Suprapubic skin (tissue), 4 donors: Measurements from ENCODE around the gene DIP2C. TPM values are rescaled to one million over a fixed set of nuclear protein-coding genes. Genes with fewer than 3 reads are reported as not detected.
A peak's percentile ranks its signal among the peaks of the same experiment; 100 is the strongest.
"Not testable (repeated sequence)": the region's sequence is repeated elsewhere in the genome, so short reads cannot be mapped to it uniquely, and the experiment has no call there.

ENCODE experiments used
- DNase-seq, 2 donors: peaks; one replicate each; pipeline ENCODE4 v3.0.0-alpha.2; 2019; ENCODE audit warnings: low spot score in 2 of 2
- H3K27ac ChIP-seq: fragments of 200-600 bp; sonication (generic); one replicate; pipeline ENCODE4 v1.5.1; 2019
- H3K27me3 ChIP-seq: fragments of 200-600 bp; sonication (generic); one replicate; pipeline ENCODE4 v1.5.1; 2019
- H3K36me3 ChIP-seq: fragments of 200-600 bp; sonication (generic); one replicate; pipeline ENCODE4 v1.5.1; 2019
- H3K4me1 ChIP-seq: fragments of 200-600 bp; sonication (generic); one replicate; pipeline ENCODE4 v1.5.1; 2019
- H3K4me3 ChIP-seq: fragments of 200-600 bp; sonication (generic); one replicate; pipeline ENCODE4 v1.5.1; 2019; ENCODE audit warnings: mild to moderate bottlenecking
- H3K9me3 ChIP-seq: fragments of 200-600 bp; sonication (generic); one replicate; pipeline ENCODE4 v1.5.1; 2019
- CTCF ChIP-seq, 2 donors: fragments of 200-600 bp in 1 of 2; fragments of 450-650 bp in 1 of 2; sonication (generic) in 1 of 2; IDR thresholded peaks; one replicate each; pipeline ENCODE4 v1.5.1; 2016 to 2019; ENCODE audit warnings: antibody characterized with exemption in 2 of 2, mild to moderate bottlenecking in 1 of 2, moderate library complexity in 1 of 2
- EP300 ChIP-seq: sonication (generic); formaldehyde crosslinking; IDR thresholded peaks from one replicate; pipeline ENCODE4 v1.6.1; 2017; ENCODE audit warnings: antibody characterized with exemption
- POLR2A ChIP-seq, 2 donors: fragments of 450-650 bp; IDR thresholded peaks; one replicate each; pipeline ENCODE4 v1.6.1; 2017; ENCODE audit warnings: antibody characterized with exemption in 2 of 2, mild to moderate bottlenecking in 2 of 2, moderate library complexity in 2 of 2
- POLR2AphosphoS5 ChIP-seq, 3 donors: sonication (generic); formaldehyde crosslinking; IDR thresholded peaks; one replicate each; pipeline ENCODE4 v1.6.1; 2017; ENCODE audit warnings: antibody characterized with exemption in 3 of 3
- WGBS: methylation state at CpG from one replicate; pipeline ENCODE4 v1.1.5; 2018; 5-methylcytosine and 5-hydroxymethylcytosine counted together
- total RNA-seq, 4 donors: library from RNA; depleted of rRNA; stranded (reverse); fragments of >200 nt; gene quantifications; one replicate each; pipeline ENCODE4 v1.1.0, GENCODE V29; 2016

The DIP2C gene
- total RNA-seq, 4 donors from 2014 or later, result 6.7 to 23.3 (median 14.7) TPM

GRCh38 chr10:271201-271600 is 418.3 kb downstream of the DIP2C start:
- Histone ChIP-seq H3K4me1 (no peaks in the 10 kb centered on the region), H3K4me3 (no peak overlapping the region), H3K27me3 (no peaks in the 10 kb centered on the region), H3K27ac (no peak overlapping the region), H3K9me3 (no peaks in the 10 kb centered on the region), H3K36me3 (peaks cover 7% of the 10 kb centered on the region)
- no peak for TF ChIP-seq CTCF (IDR thresholded peaks at IDR 0.05)
- no peak for DNase-seq
- 86% methylated on average over 3 of the region's 3 CpGs for WGBS

- TF ChIP-seq EP300 (no peak), POLR2A (IDR thresholded peaks at IDR 0.05) (no peak), CTCF (IDR thresholded peaks at IDR 0.05) (no peak), POLR2AphosphoS5 (IDR thresholded peaks at IDR 0.05) (no peak)
- H3K4me3 ChIP-seq, result no peak overlapping the region
- H3K36me3 ChIP-seq, result no peaks in the 10 kb centered on the region
- no peaks in the 10 kb centered on the region for H3K27me3 ChIP-seq
- H3K4me1 ChIP-seq, result no peaks in the 10 kb centered on the region
- WGBS, result 85% methylated on average over 9 of the region's 10 CpGs
- DNase-seq, result peak in 1 of 2 donors; percentile 53
- H3K9me3 ChIP-seq, result no peaks in the 10 kb centered on the region
- H3K27ac ChIP-seq, result no peak overlapping the region
Observed at GRCh38 chr10:269440-270074, 419.9 kb downstream of the DIP2C start.

GRCh38 chr10:267705-268104 is 421.8 kb downstream of the DIP2C start:
- no peaks in the 10 kb centered on the region for H3K9me3 ChIP-seq
- no peaks in the 10 kb centered on the region for H3K4me1 ChIP-seq
- no peaks in the 10 kb centered on the region for H3K27me3 ChIP-seq
- no peak overlapping the region for H3K4me3 ChIP-seq
- WGBS, result 88% methylated on average over 11 of the region's 11 CpGs
- no peaks in the 10 kb centered on the region for H3K36me3 ChIP-seq
- H3K27ac ChIP-seq, result no peak overlapping the region
- TF ChIP-seq POLR2AphosphoS5 (IDR thresholded peaks at IDR 0.05), result no peak
- no peak for TF ChIP-seq POLR2A (IDR thresholded peaks at IDR 0.05)
- no peak for TF ChIP-seq EP300
- TF ChIP-seq CTCF (IDR thresholded peaks at IDR 0.05), result no peak
- DNase-seq, result peak in 1 of 2 donors; percentile 52

- no peaks in the 10 kb centered on the region for H3K36me3 ChIP-seq
- H3K27ac ChIP-seq, result no peak overlapping the region
- TF ChIP-seq POLR2AphosphoS5 (IDR thresholded peaks at IDR 0.05) (no peak), CTCF (IDR thresholded peaks at IDR 0.05) (no peak), EP300 (no peak), POLR2A (IDR thresholded peaks at IDR 0.05) (no peak)
- DNase-seq, result peak in 1 of 2 donors; percentile 21
- H3K4me3 ChIP-seq, result no peak overlapping the region
- 67% methylated on average over 8 of the region's 8 CpGs for WGBS
- no peaks in the 10 kb centered on the region for H3K27me3 ChIP-seq
- no peaks in the 10 kb centered on the region for H3K4me1 ChIP-seq
- H3K9me3 ChIP-seq, result no peaks in the 10 kb centered on the region
Observed at GRCh38 chr10:266974-267425, 422.5 kb downstream of the DIP2C start.

- DNase-seq, H3K27ac ChIP-seq, H3K36me3 ChIP-seq, H3K27me3 ChIP-seq, H3K4me3 ChIP-seq, H3K4me1 ChIP-seq, H3K9me3 ChIP-seq: not testable (repeated sequence)
- 78% methylated on average over 5 of the region's 5 CpGs for WGBS
Observed at GRCh38 chr10:265816-266588, 423.5 kb downstream of the DIP2C start.

GRCh38 chr10:265074-265440 is 424.4 kb downstream of the DIP2C start:
- H3K4me1 ChIP-seq, DNase-seq, H3K36me3 ChIP-seq, H3K27ac ChIP-seq, H3K4me3 ChIP-seq, H3K9me3 ChIP-seq, H3K27me3 ChIP-seq: not testable (repeated sequence)
- WGBS, result 82% methylated on average over 6 of the region's 6 CpGs

GRCh38 chr10:264160-265073 is 425.1 kb downstream of the DIP2C start:
- H3K4me1 ChIP-seq, H3K27me3 ChIP-seq, H3K4me3 ChIP-seq, H3K36me3 ChIP-seq, H3K9me3 ChIP-seq, DNase-seq, H3K27ac ChIP-seq: not testable (repeated sequence)
- WGBS, result 81% methylated on average over 11 of the region's 11 CpGs
